ENCODE data around the gene PTPRJ.
A peak's percentile ranks its signal among the peaks of the same experiment; 100 is the strongest.

PTPRJ gene

GRCh38 chr11:48078689-48079088 lies 98.3 kb downstream of the PTPRJ start:
- Mint-ChIP-seq H3K27me3 (no peaks in the 10 kb centered on the region), H3K4me3 (no peak overlapping the region), H3K9me3 (no peaks in the 10 kb centered on the region), H3K27ac (no peak overlapping the region), H3K36me3 (peaks cover 11% of the 10 kb centered on the region), H3K4me1 (peaks cover 41% of the 10 kb centered on the region)
- ATAC-seq (ENCODE audit: low read depth) (no peak), DNase-seq (ENCODE audit: low spot score in 2 of 2) (no peak)

- peak overlapping the region; percentile 10 for H3K27ac Mint-ChIP-seq
- ATAC-seq (ENCODE audit: low read depth) (peak; percentile 42), DNase-seq (ENCODE audit: low spot score in 2 of 2) (no peak)
- no peak overlapping the region for H3K4me3 Mint-ChIP-seq
- H3K27me3 Mint-ChIP-seq: no peaks in the 10 kb centered on the region
- peaks cover 17% of the 10 kb centered on the region for H3K36me3 Mint-ChIP-seq
- H3K4me1 Mint-ChIP-seq: peaks cover 39% of the 10 kb centered on the region
- no peaks in the 10 kb centered on the region for H3K9me3 Mint-ChIP-seq
Observed at GRCh38 chr11:48079596-48079995, 99.2 kb downstream of the PTPRJ start.

GRCh38 chr11:48080301-48080861 lies 100.0 kb downstream of the PTPRJ start:
- ATAC-seq (ENCODE audit: low read depth) (no peak), DNase-seq (ENCODE audit: low spot score in 2 of 2) (no peak)
- Mint-ChIP-seq H3K9me3 (no peaks in the 10 kb centered on the region), H3K27me3 (no peaks in the 10 kb centered on the region), H3K27ac (peak overlapping the region; percentile 31), H3K4me1 (peaks cover 35% of the 10 kb centered on the region), H3K36me3 (peaks cover 17% of the 10 kb centered on the region), H3K4me3 (no peak overlapping the region)

- Mint-ChIP-seq H3K27ac (peak overlapping the region; percentile 31), H3K27me3 (no peaks in the 10 kb centered on the region), H3K36me3 (peaks cover 18% of the 10 kb centered on the region), H3K4me1 (peaks cover 27% of the 10 kb centered on the region), H3K9me3 (no peaks in the 10 kb centered on the region), H3K4me3 (no peak overlapping the region)
- DNase-seq (ENCODE audit: low spot score in 2 of 2) (no peak), ATAC-seq (ENCODE audit: low read depth) (peak; percentile 32)
Observed at GRCh38 chr11:48081151-48082010, 101.0 kb downstream of the PTPRJ start.

- Mint-ChIP-seq H3K4me1 (peaks cover 31% of the 10 kb centered on the region), H3K27ac (no peak overlapping the region), H3K27me3 (no peaks in the 10 kb centered on the region), H3K36me3 (peaks cover 17% of the 10 kb centered on the region), H3K9me3 (no peaks in the 10 kb centered on the region), H3K4me3 (no peak overlapping the region)
- DNase-seq (ENCODE audit: low spot score in 2 of 2) (no peak), ATAC-seq (ENCODE audit: low read depth) (no peak)
Observed at GRCh38 chr11:48082771-48083170, 102.4 kb downstream of the PTPRJ start.

GRCh38 chr11:48083421-48083820 lies 103.1 kb downstream of the PTPRJ start:
- Mint-ChIP-seq H3K27me3 (no peaks in the 10 kb centered on the region), H3K4me1 (peaks cover 32% of the 10 kb centered on the region), H3K36me3 (peaks cover 13% of the 10 kb centered on the region), H3K4me3 (no peak overlapping the region), H3K9me3 (no peaks in the 10 kb centered on the region), H3K27ac (no peak overlapping the region)
- DNase-seq (ENCODE audit: low spot score in 2 of 2) (no peak), ATAC-seq (ENCODE audit: low read depth) (no peak)

GRCh38 chr11:48085688-48086087 lies 105.3 kb downstream of the PTPRJ start:
- H3K4me1 Mint-ChIP-seq: peaks cover 31% of the 10 kb centered on the region
- H3K9me3 Mint-ChIP-seq: no peaks in the 10 kb centered on the region
- DNase-seq (ENCODE audit: low spot score in 2 of 2): no peak
- H3K36me3 Mint-ChIP-seq: peaks cover 13% of the 10 kb centered on the region
- no peak overlapping the region for H3K27ac Mint-ChIP-seq
- no peak for ATAC-seq (ENCODE audit: low read depth)
- no peak overlapping the region for H3K4me3 Mint-ChIP-seq
- H3K27me3 Mint-ChIP-seq: no peaks in the 10 kb centered on the region

GRCh38 chr11:48087422-48087821 lies 107.1 kb downstream of the PTPRJ start:
- peaks cover 13% of the 10 kb centered on the region for H3K36me3 Mint-ChIP-seq
- H3K27me3 Mint-ChIP-seq: no peaks in the 10 kb centered on the region
- no peaks in the 10 kb centered on the region for H3K9me3 Mint-ChIP-seq
- H3K27ac Mint-ChIP-seq: no peak overlapping the region
- ATAC-seq (ENCODE audit: low read depth) (no peak), DNase-seq (ENCODE audit: low spot score in 2 of 2) (no peak)
- H3K4me3 Mint-ChIP-seq: no peak overlapping the region
- peaks cover 35% of the 10 kb centered on the region for H3K4me1 Mint-ChIP-seq

- peaks cover 13% of the 10 kb centered on the region for H3K36me3 Mint-ChIP-seq
- no peak overlapping the region for H3K27ac Mint-ChIP-seq
- peaks cover 31% of the 10 kb centered on the region for H3K4me1 Mint-ChIP-seq
- DNase-seq (ENCODE audit: low spot score in 2 of 2): no peak
- no peaks in the 10 kb centered on the region for H3K9me3 Mint-ChIP-seq
- H3K4me3 Mint-ChIP-seq: no peak overlapping the region
- H3K27me3 Mint-ChIP-seq: no peaks in the 10 kb centered on the region
- no peak for ATAC-seq (ENCODE audit: low read depth)
Observed at GRCh38 chr11:48087974-48088681, 107.8 kb downstream of the PTPRJ start.

GRCh38 chr11:48088682-48089050 lies 108.3 kb downstream of the PTPRJ start:
- no peaks in the 10 kb centered on the region for H3K9me3 Mint-ChIP-seq
- DNase-seq (ENCODE audit: low spot score in 2 of 2) (no peak), ATAC-seq (ENCODE audit: low read depth) (no peak)
- no peaks in the 10 kb centered on the region for H3K27me3 Mint-ChIP-seq
- H3K36me3 Mint-ChIP-seq: peaks cover 11% of the 10 kb centered on the region
- H3K4me3 Mint-ChIP-seq: no peak overlapping the region
- peaks cover 29% of the 10 kb centered on the region for H3K4me1 Mint-ChIP-seq
- H3K27ac Mint-ChIP-seq: no peak overlapping the region

GRCh38 chr11:48090174-48090573 lies 109.8 kb downstream of the PTPRJ start:
- no peak for ATAC-seq (ENCODE audit: low read depth)
- DNase-seq (ENCODE audit: low spot score in 2 of 2): no peak
- Mint-ChIP-seq H3K4me1 (peaks cover 39% of the 10 kb centered on the region), H3K27ac (no peak overlapping the region), H3K36me3 (peaks cover 5% of the 10 kb centered on the region), H3K27me3 (no peaks in the 10 kb centered on the region), H3K4me3 (no peak overlapping the region), H3K9me3 (no peaks in the 10 kb centered on the region)

- no peaks in the 10 kb centered on the region for H3K27me3 Mint-ChIP-seq
Observed at GRCh38 chr11:48091426-48092102, 111.2 kb downstream of the PTPRJ start.

GRCh38 chr11:48093323-48093722 lies 113.0 kb downstream of the PTPRJ start:
- no peaks in the 10 kb centered on the region for H3K36me3 Mint-ChIP-seq
- H3K27me3 Mint-ChIP-seq: no peaks in the 10 kb centered on the region
- H3K9me3 Mint-ChIP-seq: no peaks in the 10 kb centered on the region
- H3K4me1 Mint-ChIP-seq: peaks cover 35% of the 10 kb centered on the region
- H3K4me3 Mint-ChIP-seq: no peak overlapping the region
- ATAC-seq (ENCODE audit: low read depth) (no peak), DNase-seq (ENCODE audit: low spot score in 2 of 2) (no peak)
- H3K27ac Mint-ChIP-seq: peak overlapping the region; percentile 39

More at GRCh38 chr11:48091426-48092102, 111.2 kb downstream of the PTPRJ start:
- peaks cover 40% of the 10 kb centered on the region for H3K4me1 Mint-ChIP-seq
- DNase-seq (ENCODE audit: low spot score in 2 of 2): no peak
- no peaks in the 10 kb centered on the region for H3K9me3 Mint-ChIP-seq
- peaks cover 2% of the 10 kb centered on the region for H3K36me3 Mint-ChIP-seq
- no peak overlapping the region for H3K4me3 Mint-ChIP-seq
- peak overlapping the region; percentile 66 for H3K27ac Mint-ChIP-seq
- no peak for ATAC-seq (ENCODE audit: low read depth)
